ENCODE data around the gene WASF3.

GRCh38 chr13:26589226-26589625, 31.7 kb downstream of the WASF3 start:
- TF ChIP-seq CTCF (IDR thresholded peaks at IDR 0.05; ENCODE audit: insufficient read depth, low read length), result no peak
- no peak for TF ChIP-seq POLR2AphosphoS5 (IDR thresholded peaks at IDR 0.05; ENCODE audit: low read depth)
- no peak for TF ChIP-seq REST (IDR thresholded peaks at IDR 0.05; ENCODE audit: insufficient replicate concordance, low read depth)
- no peak for TF ChIP-seq GABPA (IDR thresholded peaks at IDR 0.05; ENCODE audit: low read depth)
- TF ChIP-seq SPI1 (IDR thresholded peaks at IDR 0.05; ENCODE audit: borderline replicate concordance, low read depth), result no peak
